Measurements from ENCODE around the gene MEIS1.

The MEIS1 gene

GRCh38 chr2:66583881-66584280, 149.0 kb downstream of the MEIS1 start:
- no peak for DNase-seq

DNA sequence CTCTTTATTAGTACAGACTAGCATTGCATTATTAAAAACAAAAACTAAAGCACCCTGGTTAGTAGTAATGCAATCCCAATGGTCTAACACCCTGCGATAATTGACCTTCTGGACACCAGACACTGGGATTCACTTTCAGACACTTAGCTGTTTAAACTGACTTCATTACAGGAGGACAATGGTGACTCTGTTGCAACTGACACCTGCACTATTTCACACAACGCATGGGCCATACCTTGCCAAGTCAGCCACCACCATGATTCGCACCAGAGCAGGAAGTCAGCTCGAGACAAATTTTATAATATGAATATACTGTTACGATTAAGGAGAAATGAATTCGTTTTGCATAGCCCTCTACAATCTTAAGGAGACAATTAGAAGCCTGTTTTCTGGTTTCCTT, 150.7 kb downstream of the MEIS1 start:
- no peak for DNase-seq

DNA sequence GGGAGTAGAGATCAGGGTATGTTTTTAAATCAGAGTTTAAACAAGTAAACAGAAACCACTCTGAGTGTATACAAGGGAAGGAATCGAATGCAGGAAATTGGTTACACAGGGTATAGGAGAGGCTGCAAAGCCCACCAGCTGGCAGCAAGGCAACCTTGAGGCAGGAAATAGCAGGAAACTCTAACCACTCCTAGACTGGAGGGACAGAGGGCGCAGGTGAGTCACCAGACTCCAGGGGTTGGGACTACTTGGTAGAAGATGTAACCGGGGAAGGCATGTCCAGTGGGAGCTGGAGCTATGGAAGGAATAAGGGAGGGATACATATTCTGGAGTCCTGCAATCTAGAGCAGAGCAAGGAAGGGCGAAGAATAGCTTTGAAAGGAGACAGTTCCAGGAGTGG, 152.3 kb downstream of the MEIS1 start:
- no peak for DNase-seq

DNA sequence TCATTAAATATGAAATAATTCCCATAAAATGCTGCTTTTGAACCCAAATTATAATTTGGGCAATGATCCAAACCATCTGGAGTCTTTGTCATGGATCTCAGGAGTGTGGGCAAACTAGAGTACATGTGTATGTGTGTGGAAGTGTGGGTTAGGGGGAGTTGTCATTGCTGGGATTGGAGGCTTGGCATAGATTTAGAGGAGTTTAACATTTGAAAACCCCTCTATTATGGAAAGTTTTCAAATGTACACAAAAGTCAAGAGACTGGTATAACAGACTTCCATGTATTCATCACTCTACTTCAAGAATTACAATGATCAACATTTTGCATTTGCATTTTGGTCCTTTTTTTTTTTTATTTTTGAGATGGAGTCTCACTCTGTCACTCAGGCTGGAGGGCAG, 159.1 kb downstream of the MEIS1 start:
- DNase-seq = no peak

DNA sequence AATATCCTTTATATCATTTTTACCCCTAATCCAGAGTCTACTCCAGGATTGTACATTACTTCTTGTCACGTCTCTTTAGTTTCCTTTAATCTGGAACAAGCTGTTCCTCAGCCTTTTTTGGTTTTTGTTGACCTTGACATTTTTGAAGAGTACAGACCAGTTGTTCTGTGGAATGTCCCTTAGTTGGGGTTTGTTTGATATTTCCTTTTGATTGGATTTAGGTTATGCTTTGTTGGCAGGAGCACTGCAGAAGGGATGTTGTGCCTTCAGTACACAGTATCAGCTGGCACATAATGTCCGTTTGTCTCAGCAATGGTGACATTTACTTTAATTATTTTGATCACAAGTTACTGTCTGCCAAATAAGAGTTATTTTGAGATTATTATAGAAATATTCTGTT, 160.6 kb downstream of the MEIS1 start:
- DNase-seq = no peak

GRCh38 chr2:66596256-66596655, 161.3 kb downstream of the MEIS1 start:
- no peak for DNase-seq

- DNase-seq = no peak
Measured at GRCh38 chr2:66601624-66602023, 166.7 kb downstream of the MEIS1 start.

- DNase-seq = no peak
Measured at GRCh38 chr2:66602341-66602740, 167.4 kb downstream of the MEIS1 start.

DNA sequence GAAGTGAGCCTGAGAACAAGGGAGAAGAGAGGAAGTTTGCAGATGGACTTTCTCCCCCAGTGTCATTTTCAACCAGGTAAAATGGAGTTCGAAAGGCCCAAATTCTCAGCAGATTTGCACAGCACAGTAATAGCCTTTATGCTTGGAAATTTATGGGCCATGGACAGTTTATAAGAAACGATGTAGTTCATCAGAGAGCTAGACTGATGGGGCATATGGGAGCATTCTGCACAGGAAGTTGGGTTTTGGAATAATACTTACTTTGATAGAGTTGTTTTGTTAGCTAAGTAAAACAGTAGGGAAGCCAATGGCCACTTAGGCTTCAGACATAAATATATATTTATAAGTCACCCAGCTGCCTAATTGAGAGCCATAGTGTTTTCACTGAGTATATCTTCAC, 169.4 kb downstream of the MEIS1 start:
- DNase-seq = no peak

DNA sequence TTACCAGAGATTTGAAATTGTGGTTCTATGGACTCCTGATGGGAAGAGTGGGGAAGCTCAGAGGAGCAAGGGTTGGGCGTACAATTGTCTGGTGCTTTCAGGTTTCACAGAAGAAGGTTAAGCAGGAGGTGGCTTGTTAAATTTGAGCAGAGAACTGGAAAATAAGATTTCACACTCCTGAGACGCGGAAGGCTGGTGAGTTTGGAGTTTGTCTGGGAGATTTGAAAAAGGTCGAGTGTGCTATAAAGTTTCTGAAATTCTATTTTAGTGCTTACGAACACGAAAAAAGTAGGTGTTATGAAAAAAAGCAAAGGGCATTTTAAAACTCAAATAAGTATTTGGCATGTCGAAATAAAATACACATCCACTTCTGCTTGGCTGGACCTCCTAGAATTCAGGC, 170.1 kb downstream of the MEIS1 start:
- DNase-seq = no peak

DNA sequence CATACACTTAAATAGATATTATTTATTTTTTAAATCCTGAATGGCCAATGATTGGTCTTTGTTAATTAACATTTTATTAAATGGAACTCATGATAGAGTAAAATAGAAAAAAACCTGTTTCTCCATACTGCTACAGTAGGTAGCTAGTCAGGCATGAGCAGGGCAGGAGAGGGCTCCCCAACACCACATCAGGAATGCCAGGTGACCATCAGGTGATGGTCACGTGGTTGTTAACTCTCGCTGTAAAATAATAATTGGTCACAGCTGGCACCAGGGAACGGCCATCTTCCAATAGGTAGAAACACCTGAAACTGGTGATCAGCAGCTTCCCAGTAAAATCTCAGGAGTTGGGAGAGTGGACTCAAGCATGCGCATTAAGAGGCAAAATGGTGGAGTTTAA, 172.2 kb downstream of the MEIS1 start:
- no peak for DNase-seq
